ENCODE measurements around the gene PDILT.

DNA sequence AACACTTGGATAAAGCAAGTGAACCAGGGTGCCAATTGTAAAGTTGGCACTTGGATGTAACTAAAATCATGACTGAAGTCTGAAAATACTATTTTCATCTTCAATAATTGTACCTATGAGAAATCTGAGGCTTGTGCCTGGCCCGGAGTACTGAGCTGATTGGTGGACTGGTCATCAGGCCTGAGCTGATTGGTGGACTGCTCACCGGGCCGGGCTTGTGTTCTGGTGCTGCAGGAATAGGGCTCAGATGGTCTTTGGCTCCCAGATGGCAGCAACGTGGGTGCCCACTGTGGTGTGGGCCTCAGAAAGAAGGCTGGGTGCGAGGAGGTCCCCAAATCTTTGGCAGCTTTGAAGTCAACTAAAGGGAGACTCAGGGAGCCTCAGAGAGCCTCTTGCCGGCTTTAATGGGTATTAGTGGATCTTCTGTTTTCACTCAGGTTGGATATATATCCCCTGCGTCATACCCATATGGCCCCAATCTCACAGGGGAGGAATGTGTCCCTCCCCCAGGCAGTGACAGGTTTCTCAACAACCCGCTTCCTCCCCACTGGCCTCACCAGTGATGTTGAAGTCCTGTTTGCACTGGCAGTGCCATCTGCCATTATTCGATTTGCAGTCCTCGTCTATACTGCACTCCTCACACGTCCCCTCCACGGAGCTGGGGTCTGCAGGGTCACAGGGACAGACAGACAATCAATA lies 56.7 kb downstream of the PDILT start:
- no peak for TF ChIP-seq GATA1 (IDR thresholded peaks at IDR 0.05; ENCODE audit: low read depth, low read length)
- no peak for TF ChIP-seq POLR2A (IDR thresholded peaks at IDR 0.05; ENCODE audit: low read length)
